ENCODE data around the gene PARD6G. TPM values are rescaled to one million over a fixed set of nuclear protein-coding genes. Genes with fewer than 3 reads are reported as not detected.

Gene PARD6G
- total RNA-seq, 2 donors from 2014 or later: 1.9 to 2.8 TPM

DNA sequence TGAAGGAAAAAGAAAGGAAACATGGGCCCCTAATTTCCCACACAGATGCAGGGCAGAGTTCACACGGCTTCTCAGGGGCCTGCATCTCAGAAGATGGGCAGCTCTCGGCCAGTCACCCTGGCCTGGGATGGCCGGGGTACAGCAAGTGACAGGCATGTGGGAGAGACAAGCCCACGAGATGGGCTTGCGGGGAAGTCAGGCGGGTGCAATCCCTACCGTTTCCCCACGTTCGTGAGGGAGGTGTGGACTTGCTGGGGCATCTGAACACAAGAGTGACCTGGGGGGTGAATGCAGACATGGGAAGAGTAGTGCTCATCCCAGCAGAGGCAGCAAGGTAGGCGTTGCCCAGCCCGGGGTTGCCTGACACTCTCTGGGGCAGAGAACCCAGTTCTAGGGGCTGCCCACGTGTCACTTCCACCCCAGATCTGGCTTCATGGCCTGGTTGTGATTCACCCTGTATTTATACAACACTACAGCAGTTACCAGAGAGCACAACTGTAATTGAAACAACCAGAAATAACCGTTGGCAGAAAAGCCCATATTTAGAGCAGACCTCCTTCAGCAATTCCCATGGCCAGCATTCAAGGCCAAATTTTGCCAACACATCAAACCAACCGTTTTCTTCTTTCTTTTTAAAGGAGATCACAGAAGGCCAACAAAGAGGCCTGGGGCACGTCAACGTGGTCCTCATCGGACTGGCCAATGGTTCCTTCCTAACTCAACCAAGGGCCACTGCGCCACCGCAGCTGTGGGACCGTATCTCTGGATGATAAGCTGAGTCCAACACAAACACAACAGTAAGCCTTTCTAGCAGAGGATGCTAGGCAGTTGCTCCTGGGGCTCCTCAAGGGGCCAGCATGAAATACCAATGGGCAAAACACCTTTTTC lies 58.4 kb downstream of the PARD6G start:
- Histone ChIP-seq H3K4me3 (no peak overlapping the region), H3K27ac (no peak overlapping the region), H3K36me3 (no peaks in the 10 kb centered on the region), H3K4me1 (peaks cover 0 to 3% of the 10 kb centered on the region in 2 donors), H3K9me3 (no peaks in the 10 kb centered on the region), H3K27me3 (no peaks in the 10 kb centered on the region)
- no peak for DNase-seq (ENCODE audit: low spot score)
- TF ChIP-seq, protein P1, sequence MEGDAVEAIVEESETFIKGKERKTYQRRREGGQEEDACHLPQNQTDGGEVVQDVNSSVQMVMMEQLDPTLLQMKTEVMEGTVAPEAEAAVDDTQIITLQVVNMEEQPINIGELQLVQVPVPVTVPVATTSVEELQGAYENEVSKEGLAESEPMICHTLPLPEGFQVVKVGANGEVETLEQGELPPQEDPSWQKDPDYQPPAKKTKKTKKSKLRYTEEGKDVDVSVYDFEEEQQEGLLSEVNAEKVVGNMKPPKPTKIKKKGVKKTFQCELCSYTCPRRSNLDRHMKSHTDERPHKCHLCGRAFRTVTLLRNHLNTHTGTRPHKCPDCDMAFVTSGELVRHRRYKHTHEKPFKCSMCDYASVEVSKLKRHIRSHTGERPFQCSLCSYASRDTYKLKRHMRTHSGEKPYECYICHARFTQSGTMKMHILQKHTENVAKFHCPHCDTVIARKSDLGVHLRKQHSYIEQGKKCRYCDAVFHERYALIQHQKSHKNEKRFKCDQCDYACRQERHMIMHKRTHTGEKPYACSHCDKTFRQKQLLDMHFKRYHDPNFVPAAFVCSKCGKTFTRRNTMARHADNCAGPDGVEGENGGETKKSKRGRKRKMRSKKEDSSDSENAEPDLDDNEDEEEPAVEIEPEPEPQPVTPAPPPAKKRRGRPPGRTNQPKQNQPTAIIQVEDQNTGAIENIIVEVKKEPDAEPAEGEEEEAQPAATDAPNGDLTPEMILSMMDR (IDR thresholded peaks at IDR 0.05): no peak

DNA sequence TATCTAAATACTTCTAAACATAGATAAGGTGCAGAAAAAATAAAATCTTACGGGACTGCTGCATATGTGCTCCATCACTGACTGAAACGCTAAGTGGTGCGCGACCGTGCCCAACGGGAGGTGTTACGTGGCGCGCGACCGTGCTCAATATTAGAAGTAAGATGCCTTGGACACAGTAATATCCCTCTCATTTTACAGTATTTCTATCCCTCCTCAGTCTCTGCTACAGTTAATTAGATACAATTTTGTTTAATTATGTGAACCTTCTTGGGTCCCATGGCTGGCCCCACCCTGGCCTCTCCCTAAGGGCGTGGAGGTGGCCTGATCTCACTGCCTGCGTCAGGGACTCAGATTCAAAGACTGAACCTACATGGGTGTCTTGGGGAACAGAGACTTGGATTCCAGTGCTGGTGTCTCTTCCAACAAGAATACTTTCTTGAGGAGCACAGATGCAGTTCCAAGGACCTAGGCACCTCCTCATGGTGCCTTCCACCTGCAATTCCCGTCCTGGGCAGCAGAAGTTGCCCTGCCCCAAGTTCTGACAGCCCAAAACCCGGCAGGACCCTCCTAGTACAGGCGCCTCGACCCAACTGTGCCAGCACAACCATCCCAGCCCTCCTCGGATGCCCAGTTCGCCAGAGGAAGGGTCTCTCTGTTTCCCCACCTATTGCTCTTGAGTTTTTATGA lies 59.2 kb downstream of the PARD6G start:
- DNase-seq (ENCODE audit: low spot score): no peak
- H3K27me3 ChIP-seq: no peaks in the 10 kb centered on the region
- H3K9me3 ChIP-seq: no peaks in the 10 kb centered on the region
- peaks cover 0 to 3% of the 10 kb centered on the region in 2 donors for H3K4me1 ChIP-seq
- H3K36me3 ChIP-seq: no peaks in the 10 kb centered on the region
- TF ChIP-seq, protein P1 (IDR thresholded peaks at IDR 0.05): no peak
- H3K27ac ChIP-seq: no peak overlapping the region
- H3K4me3 ChIP-seq: no peak overlapping the region

DNA sequence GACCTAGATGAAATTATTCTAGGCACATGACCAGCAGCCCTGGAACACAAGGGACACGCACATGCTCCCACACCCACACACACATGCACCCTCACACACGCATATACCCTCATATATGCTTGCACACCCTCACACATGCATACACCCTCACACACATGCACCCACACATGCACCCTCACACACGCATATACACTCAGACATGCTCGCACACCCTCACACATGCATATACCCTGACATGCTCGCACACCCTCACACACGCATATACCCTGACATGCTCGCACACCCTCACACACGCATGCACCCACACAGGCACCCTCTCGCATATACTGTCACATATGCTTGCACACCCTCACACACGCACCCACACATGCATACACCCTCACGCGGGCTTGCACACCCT lies 61.8 kb downstream of the PARD6G start:
- TF ChIP-seq, protein P1 (IDR thresholded peaks at IDR 0.05): no peak
- Histone ChIP-seq H3K9me3 (no peaks in the 10 kb centered on the region), H3K4me3 (no peak overlapping the region), H3K36me3 (no peaks in the 10 kb centered on the region), H3K4me1 (peaks cover 0 to 3% of the 10 kb centered on the region in 2 donors), H3K27me3 (no peaks in the 10 kb centered on the region), H3K27ac (no peak overlapping the region)
- no peak for DNase-seq (ENCODE audit: low spot score)

DNA sequence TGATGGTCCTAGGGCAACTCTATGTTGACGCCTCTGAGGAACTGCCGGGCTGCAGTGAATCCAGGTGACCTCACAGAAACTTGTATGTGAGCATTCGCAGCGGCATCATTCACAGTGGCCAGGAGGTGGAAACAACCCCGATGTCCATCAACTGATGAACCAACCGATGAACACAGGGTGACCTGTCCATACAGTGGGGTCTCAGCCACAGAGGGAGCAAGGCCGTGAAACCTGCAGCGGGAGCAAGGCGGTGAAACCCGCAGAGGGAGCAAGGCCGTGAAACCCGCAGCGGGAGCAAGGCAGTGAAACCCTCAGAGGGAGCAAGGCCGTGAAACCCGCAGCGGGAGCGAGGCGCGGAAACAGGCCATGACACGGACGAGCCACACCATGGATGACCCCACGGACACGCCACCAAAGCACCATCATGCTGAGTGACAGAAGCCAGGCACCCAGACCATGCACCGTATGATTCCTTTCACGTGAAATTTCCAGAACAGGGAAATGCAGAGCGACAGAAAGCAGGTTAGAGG lies 63.0 kb downstream of the PARD6G start:
- peaks cover 0 to 1% of the 10 kb centered on the region in 2 donors for H3K4me1 ChIP-seq
- H3K9me3 ChIP-seq: no peaks in the 10 kb centered on the region
- no peak overlapping the region for H3K27ac ChIP-seq
- no peak overlapping the region for H3K4me3 ChIP-seq
- no peaks in the 10 kb centered on the region for H3K27me3 ChIP-seq
- TF ChIP-seq, protein P1 (IDR thresholded peaks at IDR 0.05): no peak
- no peaks in the 10 kb centered on the region for H3K36me3 ChIP-seq
- DNase-seq (ENCODE audit: low spot score): no peak

DNA sequence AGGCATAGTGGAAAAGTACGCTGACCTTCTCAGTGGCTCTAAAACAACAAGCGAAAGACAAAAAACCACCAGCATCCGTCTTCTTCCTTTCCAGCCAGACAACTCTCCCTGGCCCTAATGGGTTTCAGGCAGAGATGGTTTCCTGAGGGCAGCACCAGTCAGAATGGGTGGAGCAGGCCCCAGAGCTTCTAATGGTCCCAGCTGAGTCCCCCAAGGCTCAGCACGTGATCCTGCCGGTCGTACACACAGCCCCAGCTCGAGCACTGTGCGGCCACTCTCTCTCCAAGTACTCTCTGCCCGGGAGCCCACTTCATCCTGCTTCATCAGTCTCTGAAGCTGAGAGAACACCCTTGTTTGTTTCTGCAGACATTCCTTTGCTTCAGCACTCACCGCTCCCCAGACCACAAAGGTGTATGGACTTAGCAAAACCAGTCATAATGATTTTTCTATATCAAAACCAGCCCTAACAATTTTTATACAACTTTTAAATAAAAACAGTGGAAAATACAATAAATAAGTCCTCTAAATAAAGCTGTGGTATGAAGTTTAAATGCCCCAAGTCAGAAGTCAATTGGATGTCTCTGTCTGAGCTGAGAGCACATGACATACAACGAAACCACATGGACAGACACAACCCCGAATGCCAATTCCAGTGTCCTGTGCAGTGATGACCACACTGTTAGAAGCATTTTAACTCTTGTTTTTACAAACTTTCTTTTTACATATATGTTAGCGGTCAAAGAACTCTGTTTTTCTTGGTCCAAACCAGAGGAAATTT lies 63.9 kb downstream of the PARD6G start:
- Histone ChIP-seq H3K27me3 (no peaks in the 10 kb centered on the region), H3K36me3 (no peaks in the 10 kb centered on the region), H3K4me1 (no peaks in the 10 kb centered on the region), H3K27ac (no peak overlapping the region), H3K4me3 (no peak overlapping the region), H3K9me3 (no peaks in the 10 kb centered on the region)
- no peak for DNase-seq (ENCODE audit: low spot score)
- TF ChIP-seq, protein P1 (IDR thresholded peaks at IDR 0.05): no peak

All from right atrium auricular region (tissue), 2 donors.